Glutamatergic neuron (in vitro differentiated cells): ENCODE measurements around the gene TYW1. TPM values are rescaled to one million over a fixed set of nuclear protein-coding genes. Genes with fewer than 3 reads are reported as not detected.
"Not testable (repeated sequence)": the region's sequence is repeated elsewhere in the genome, so short reads cannot be mapped to it uniquely, and the experiment has no call there.

Experiments
- DNase-seq: peaks from one replicate; pipeline ENCODE4 v3.0.0; 2022
- H3K27ac Mint-ChIP-seq: one replicate; pipeline ENCODE4 v1.8.0; 2020; ENCODE audit warnings: mild to moderate bottlenecking, mixed read lengths, inconsistent platforms; ENCODE audit not compliant: unreplicated experiment
- H3K27me3 Mint-ChIP-seq: one replicate; pipeline ENCODE4 v1.8.0; 2020; ENCODE audit warnings: mild to moderate bottlenecking, moderate library complexity, mixed read lengths, inconsistent platforms; ENCODE audit not compliant: unreplicated experiment
- H3K36me3 Mint-ChIP-seq: one replicate; pipeline ENCODE4 v1.8.0; 2020; ENCODE audit warnings: mild to moderate bottlenecking, mixed read lengths, inconsistent platforms; ENCODE audit not compliant: unreplicated experiment
- H3K4me1 Mint-ChIP-seq: one replicate; pipeline ENCODE4 v1.8.0; 2020; ENCODE audit warnings: mild to moderate bottlenecking, low read depth, mixed read lengths, inconsistent platforms; ENCODE audit not compliant: unreplicated experiment
- H3K4me3 Mint-ChIP-seq: one replicate; pipeline ENCODE4 v1.8.0; 2020; ENCODE audit warnings: mild to moderate bottlenecking, mixed read lengths, inconsistent platforms; ENCODE audit not compliant: unreplicated experiment
- H3K9me3 Mint-ChIP-seq: one replicate; pipeline ENCODE4 v1.8.0; 2020; ENCODE audit warnings: mild to moderate bottlenecking, moderate library complexity, mixed read lengths, inconsistent platforms; ENCODE audit not compliant: unreplicated experiment
- CTCF ChIP-seq: fragments of 200-600 bp; sonication (generic); IDR thresholded peaks from one replicate; pipeline ENCODE4 v1.5.0; 2021; ENCODE audit not compliant: partially characterized antibody, unreplicated experiment
- total RNA-seq: library from RNA; stranded (reverse); fragmentation: NEBNext Ultra II Directional; extraction: Animal tissue kit (Norgen Biotek cat#: 25700); gene quantifications from one replicate; pipeline ENCODE4 v1.2.1, GENCODE V29; 2021; ENCODE audit not compliant: unreplicated experiment

The TYW1 gene
- total RNA-seq, 1 donor from 2014 or later = 17.7 TPM

GRCh38 chr7:67056683-67057082 lies 60.0 kb downstream of the TYW1 start:
- Mint-ChIP-seq H3K27me3 (no peaks in the 10 kb centered on the region), H3K9me3 (peaks cover 2% of the 10 kb centered on the region), H3K36me3 (peaks cover 8% of the 10 kb centered on the region), H3K27ac (no peak overlapping the region), H3K4me1 (no peaks in the 10 kb centered on the region), H3K4me3 (no peak overlapping the region)
- TF ChIP-seq CTCF = no peak
- DNase-seq = no peak

- H3K27ac Mint-ChIP-seq = not testable (repeated sequence)
These were observed 64.7 kb downstream of the TYW1 start for GRCh38 chr7:67061321-67061720.

GRCh38 chr7:67062802-67063201 lies 66.2 kb downstream of the TYW1 start:
- H3K9me3 Mint-ChIP-seq, H3K4me3 Mint-ChIP-seq, H3K27ac Mint-ChIP-seq, DNase-seq, H3K27me3 Mint-ChIP-seq, H3K4me1 Mint-ChIP-seq: not testable (repeated sequence)
- peaks cover 18% of the 10 kb centered on the region for H3K36me3 Mint-ChIP-seq

More at GRCh38 chr7:67061321-67061720, 64.7 kb downstream of the TYW1 start:
- not testable (repeated sequence) for H3K9me3 Mint-ChIP-seq, DNase-seq, H3K4me3 Mint-ChIP-seq, H3K4me1 Mint-ChIP-seq, H3K27me3 Mint-ChIP-seq
- peaks cover 14% of the 10 kb centered on the region for H3K36me3 Mint-ChIP-seq

- H3K4me3 Mint-ChIP-seq, H3K9me3 Mint-ChIP-seq, H3K4me1 Mint-ChIP-seq, H3K27ac Mint-ChIP-seq, DNase-seq, H3K27me3 Mint-ChIP-seq: not testable (repeated sequence)
- H3K36me3 Mint-ChIP-seq = peaks cover 33% of the 10 kb centered on the region
These were observed 70.5 kb downstream of the TYW1 start for GRCh38 chr7:67066950-67067622.

GRCh38 chr7:67076120-67076519 lies 79.5 kb downstream of the TYW1 start:
- H3K4me1 Mint-ChIP-seq, H3K27ac Mint-ChIP-seq, H3K27me3 Mint-ChIP-seq, DNase-seq, H3K9me3 Mint-ChIP-seq, H3K4me3 Mint-ChIP-seq: not testable (repeated sequence)
- peaks cover 48% of the 10 kb centered on the region for H3K36me3 Mint-ChIP-seq

- not testable (repeated sequence) for H3K27ac Mint-ChIP-seq, H3K4me1 Mint-ChIP-seq, H3K27me3 Mint-ChIP-seq, H3K4me3 Mint-ChIP-seq, H3K9me3 Mint-ChIP-seq, DNase-seq
- peaks cover 43% of the 10 kb centered on the region for H3K36me3 Mint-ChIP-seq
These were observed 86.2 kb downstream of the TYW1 start for GRCh38 chr7:67082880-67083279.

GRCh38 chr7:67089261-67089660 lies 92.6 kb downstream of the TYW1 start:
- H3K27ac Mint-ChIP-seq, DNase-seq, H3K4me1 Mint-ChIP-seq, H3K9me3 Mint-ChIP-seq, H3K27me3 Mint-ChIP-seq, H3K36me3 Mint-ChIP-seq, H3K4me3 Mint-ChIP-seq: not testable (repeated sequence)

GRCh38 chr7:67091053-67091452 lies 94.4 kb downstream of the TYW1 start:
- H3K4me3 Mint-ChIP-seq = not testable (repeated sequence)

GRCh38 chr7:67098031-67098430 lies 101.4 kb downstream of the TYW1 start:
- H3K27ac Mint-ChIP-seq, H3K4me3 Mint-ChIP-seq, DNase-seq, H3K9me3 Mint-ChIP-seq, H3K27me3 Mint-ChIP-seq, H3K4me1 Mint-ChIP-seq: not testable (repeated sequence)
- peaks cover 11% of the 10 kb centered on the region for H3K36me3 Mint-ChIP-seq

More at GRCh38 chr7:67091053-67091452, 94.4 kb downstream of the TYW1 start:
- not testable (repeated sequence) for DNase-seq, H3K36me3 Mint-ChIP-seq, H3K9me3 Mint-ChIP-seq, H3K27ac Mint-ChIP-seq, H3K4me1 Mint-ChIP-seq, H3K27me3 Mint-ChIP-seq

GRCh38 chr7:67099406-67099805 lies 102.8 kb downstream of the TYW1 start:
- H3K9me3 Mint-ChIP-seq, H3K27ac Mint-ChIP-seq, H3K4me3 Mint-ChIP-seq, H3K4me1 Mint-ChIP-seq, H3K27me3 Mint-ChIP-seq, DNase-seq: not testable (repeated sequence)
- peaks cover 11% of the 10 kb centered on the region for H3K36me3 Mint-ChIP-seq

- H3K36me3 Mint-ChIP-seq = peaks cover 11% of the 10 kb centered on the region
- H3K4me1 Mint-ChIP-seq, H3K9me3 Mint-ChIP-seq, H3K27ac Mint-ChIP-seq, H3K4me3 Mint-ChIP-seq, H3K27me3 Mint-ChIP-seq, DNase-seq: not testable (repeated sequence)
These were observed 103.4 kb downstream of the TYW1 start for GRCh38 chr7:67100038-67100437.
